DND-41 (cell line): ENCODE results near the gene C1QTNF12.

Experiments used
- CTCF ChIP-seq: IDR thresholded peaks from 2 replicates; pipeline ENCODE4 v1.5.1; 2012; ENCODE audit warnings: borderline replicate concordance, low read length, moderate library complexity, mild to moderate bottlenecking; ENCODE audit not compliant: poor library complexity, severe bottlenecking; ENCODE audit errors: extremely low read depth
- EZH2 ChIP-seq: IDR thresholded peaks from 3 replicates; pipeline ENCODE4 v1.6.1; 2012; ENCODE audit warnings: borderline replicate concordance, low read depth, mild to moderate bottlenecking, moderate library complexity, low read length, inconsistent platforms; ENCODE audit not compliant: severe bottlenecking

GRCh38 chr1:1280782-1281481 lies 34.4 kb upstream of the C1QTNF12 start:
- TF ChIP-seq CTCF (no peak), EZH2 (no peak)
